ENCODE data around the gene ERH. TPM values are rescaled to one million over a fixed set of nuclear protein-coding genes. Genes with fewer than 3 reads are reported as not detected.

The ERH gene
- total and polyA plus RNA-seq, 12 donors = 102 to 151 (median 130) TPM

DNA sequence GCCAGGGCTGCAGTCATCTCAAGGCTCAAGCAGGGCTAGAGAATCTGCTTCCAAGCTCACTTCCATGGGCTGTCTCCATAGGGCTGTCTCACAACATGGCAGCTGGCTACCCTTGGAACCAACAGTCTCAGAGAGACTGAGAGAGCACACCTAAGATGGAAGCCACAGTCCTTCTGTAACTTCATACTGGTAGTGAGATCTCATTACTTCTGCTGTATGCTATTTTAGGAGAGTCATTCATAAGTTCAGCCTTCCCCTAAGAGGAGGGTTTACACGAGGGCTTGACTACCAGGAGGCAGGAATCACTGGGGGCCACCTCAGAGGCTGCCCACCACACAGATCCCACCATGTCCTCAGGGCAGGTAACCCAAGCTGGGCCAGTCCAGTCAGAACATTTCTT is 29.7 kb downstream of the ERH start:
- WGBS, 2 donors = 80 to 90% methylated on average over 1 of the region's 1 CpG
- Histone ChIP-seq H3K9me3 (no peaks in the 10 kb centered on the region), H3K36me3 (peaks cover 0 to 10% (median 0%) of the 10 kb centered on the region in 9 donors), H3K27ac (no peak overlapping the region), H3K27me3 (no peaks in the 10 kb centered on the region), H3K4me3 (no peak overlapping the region), H3K4me1 (peaks cover 0 to 1% (median 0%) of the 10 kb centered on the region in 9 donors)
- TF ChIP-seq, protein P1, sequence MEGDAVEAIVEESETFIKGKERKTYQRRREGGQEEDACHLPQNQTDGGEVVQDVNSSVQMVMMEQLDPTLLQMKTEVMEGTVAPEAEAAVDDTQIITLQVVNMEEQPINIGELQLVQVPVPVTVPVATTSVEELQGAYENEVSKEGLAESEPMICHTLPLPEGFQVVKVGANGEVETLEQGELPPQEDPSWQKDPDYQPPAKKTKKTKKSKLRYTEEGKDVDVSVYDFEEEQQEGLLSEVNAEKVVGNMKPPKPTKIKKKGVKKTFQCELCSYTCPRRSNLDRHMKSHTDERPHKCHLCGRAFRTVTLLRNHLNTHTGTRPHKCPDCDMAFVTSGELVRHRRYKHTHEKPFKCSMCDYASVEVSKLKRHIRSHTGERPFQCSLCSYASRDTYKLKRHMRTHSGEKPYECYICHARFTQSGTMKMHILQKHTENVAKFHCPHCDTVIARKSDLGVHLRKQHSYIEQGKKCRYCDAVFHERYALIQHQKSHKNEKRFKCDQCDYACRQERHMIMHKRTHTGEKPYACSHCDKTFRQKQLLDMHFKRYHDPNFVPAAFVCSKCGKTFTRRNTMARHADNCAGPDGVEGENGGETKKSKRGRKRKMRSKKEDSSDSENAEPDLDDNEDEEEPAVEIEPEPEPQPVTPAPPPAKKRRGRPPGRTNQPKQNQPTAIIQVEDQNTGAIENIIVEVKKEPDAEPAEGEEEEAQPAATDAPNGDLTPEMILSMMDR (IDR thresholded peaks at IDR 0.05) = no peak
- DNase-seq (no peak), ATAC-seq (no peak)
- intact Hi-C loops (cut with DNase I) = loop anchor here in 2 of 10 donors (10.0 kb wide), 1 partner anchor 224 kb away; no protein-coding TSS in a partner anchor

DNA sequence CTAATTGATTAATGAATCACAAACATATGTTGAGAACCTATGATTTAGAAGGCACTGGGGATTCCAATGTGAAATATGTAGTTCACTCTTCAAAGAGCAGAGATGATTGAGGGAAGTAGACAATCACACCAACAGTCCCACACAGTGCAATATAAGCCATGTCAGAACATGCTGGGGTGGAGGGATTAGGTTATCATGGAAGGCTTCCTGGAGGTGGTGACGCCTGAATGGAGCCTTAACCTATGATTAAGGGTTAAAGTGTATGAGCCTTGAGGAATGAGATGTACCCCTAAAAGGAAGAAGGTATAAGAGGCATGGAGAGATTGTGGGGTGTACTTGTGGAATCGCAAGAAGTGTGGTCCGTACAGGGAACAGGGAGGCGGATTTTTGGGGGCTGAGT is 31.3 kb downstream of the ERH start:
- H3K27ac ChIP-seq = no peak overlapping the region
- intact Hi-C loops (cut with DNase I) = loop anchor here in 2 of 10 donors (10.0 kb wide), 1 partner anchor 222 kb away; no protein-coding TSS in a partner anchor
- H3K36me3 ChIP-seq = peaks cover 0 to under 1% (median 0%) of the 10 kb centered on the region in 9 donors
- H3K4me3 ChIP-seq = no peak overlapping the region
- no peaks in the 10 kb centered on the region for H3K27me3 ChIP-seq
- ATAC-seq (no peak), DNase-seq (no peak)
- WGBS, 2 donors = 97% methylated on average over 4 of the region's 4 CpGs
- peaks cover 0 to 8% (median 0%) of the 10 kb centered on the region in 9 donors for H3K4me1 ChIP-seq
- TF ChIP-seq, protein P1 (IDR thresholded peaks at IDR 0.05) = no peak
- no peaks in the 10 kb centered on the region for H3K9me3 ChIP-seq

DNA sequence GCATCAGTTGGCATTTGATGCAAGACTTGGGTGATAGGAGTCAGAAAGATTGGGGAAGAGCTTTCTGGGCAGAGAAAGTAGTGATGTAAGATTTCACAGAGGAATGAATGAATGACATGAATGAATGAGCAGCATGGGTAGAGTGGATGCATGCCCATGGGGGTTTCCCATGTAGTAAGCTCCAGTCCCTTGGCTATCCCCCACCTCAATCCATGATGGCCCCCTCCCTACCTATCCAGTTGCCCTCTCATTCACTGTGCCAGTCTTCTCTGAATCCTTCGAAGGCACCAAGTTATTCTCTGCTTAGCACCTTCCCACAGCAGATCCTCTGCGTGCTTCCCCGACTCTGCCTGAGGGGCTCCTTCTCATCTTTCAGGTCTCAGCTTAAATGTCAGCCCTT is 32.0 kb downstream of the ERH start:
- no peak overlapping the region for H3K4me3 ChIP-seq
- TF ChIP-seq, protein P1 (IDR thresholded peaks at IDR 0.05) = no peak
- ATAC-seq (no peak), DNase-seq (no peak)
- 52 to 58% methylated on average over 3 of the region's 3 CpGs for WGBS, 2 donors
- H3K36me3 ChIP-seq = no peaks in the 10 kb centered on the region
- peaks cover 0 to 8% (median 0%) of the 10 kb centered on the region in 9 donors for H3K4me1 ChIP-seq
- H3K9me3 ChIP-seq = no peaks in the 10 kb centered on the region
- intact Hi-C loops (cut with DNase I) = loop anchor here in 2 of 10 donors (10.0 kb wide), 1 partner anchor 221 kb away; no protein-coding TSS in a partner anchor
- no peaks in the 10 kb centered on the region for H3K27me3 ChIP-seq
- no peak overlapping the region for H3K27ac ChIP-seq

DNA sequence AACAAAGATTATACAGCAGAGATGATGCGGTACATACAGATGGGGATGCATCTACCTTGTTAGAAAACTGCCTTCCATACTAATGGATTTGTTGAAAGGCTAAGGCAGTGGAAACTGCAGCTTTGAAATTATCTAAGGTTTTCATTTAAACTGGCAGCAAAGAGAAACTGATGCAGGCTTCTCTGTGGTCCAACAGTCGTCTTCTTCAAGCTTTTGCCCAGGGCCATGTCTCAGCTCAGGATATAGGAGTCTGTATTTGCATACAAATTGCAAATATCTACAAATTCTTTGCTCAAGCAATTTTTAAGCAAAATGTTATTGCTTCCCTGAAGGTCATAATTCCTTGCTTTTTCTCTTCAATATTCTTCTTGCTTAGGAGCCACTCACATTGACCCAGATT is 33.7 kb downstream of the ERH start:
- intact Hi-C loops (cut with DNase I) = loop anchor here in 7 of 10 donors (5.0 to 10.0 kb wide), 2 partner anchors 122 to 220 kb away; no protein-coding TSS in a partner anchor
- H3K36me3 ChIP-seq = no peaks in the 10 kb centered on the region
- 92% methylated on average over 2 of the region's 2 CpGs for WGBS, 2 donors

More for the DNA sequence above, 33.7 kb downstream of the ERH start:
- TF ChIP-seq, protein P1 (IDR thresholded peaks at IDR 0.05) = no peak
- no peaks in the 10 kb centered on the region for H3K9me3 ChIP-seq
- ATAC-seq = no peak
- H3K27ac ChIP-seq = no peak overlapping the region
- no peaks in the 10 kb centered on the region for H3K27me3 ChIP-seq
- no peak for DNase-seq
- peaks cover 0 to 8% (median 0%) of the 10 kb centered on the region in 9 donors for H3K4me1 ChIP-seq
- H3K4me3 ChIP-seq = no peak overlapping the region

Data from heart right ventricle (tissue), 16 donors.